Fibroblast of lung (primary cell): ENCODE results near the gene POLK.

Source experiments
- EZH2 ChIP-seq: IDR thresholded peaks from 2 replicates; pipeline ENCODE4 v1.5.1; 2012; ENCODE audit warnings: low read length, control low read depth, mild to moderate bottlenecking; ENCODE audit errors: missing control alignments
- TF ChIP-seq, protein P1 (sequence below), 2 donors: IDR thresholded peaks in 1 of 2; conservative IDR thresholded peaks in 1 of 2; 1 replicate in 1 of 2; 2 replicates in 1 of 2; pipeline ENCODE4 v1.5.1; 2011 to 2012; ENCODE audit warnings: low read length in 2 of 2, control low read depth in 1 of 2, inconsistent platforms in 1 of 2, low read depth in 1 of 2, mild to moderate bottlenecking in 1 of 2

DNA sequence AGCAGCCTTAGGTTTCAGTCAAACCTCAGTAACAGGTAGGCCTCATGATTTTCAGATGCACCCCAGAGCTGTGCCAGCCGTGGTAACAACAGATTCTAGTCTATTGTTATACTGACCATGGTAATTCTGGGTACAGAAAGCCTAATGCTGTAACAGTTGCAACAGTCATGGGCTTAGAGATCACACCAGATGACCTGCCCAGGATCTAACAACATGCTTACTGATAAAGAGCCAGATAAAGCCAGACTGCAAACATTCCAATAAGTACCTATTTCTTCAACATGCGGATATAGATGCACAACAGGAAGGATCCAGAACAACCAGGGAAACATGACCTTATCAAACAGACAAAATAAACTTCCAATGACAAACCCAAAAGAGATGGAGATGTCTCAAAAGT is 43.1 kb upstream of the POLK start:
- TF ChIP-seq, protein P1, sequence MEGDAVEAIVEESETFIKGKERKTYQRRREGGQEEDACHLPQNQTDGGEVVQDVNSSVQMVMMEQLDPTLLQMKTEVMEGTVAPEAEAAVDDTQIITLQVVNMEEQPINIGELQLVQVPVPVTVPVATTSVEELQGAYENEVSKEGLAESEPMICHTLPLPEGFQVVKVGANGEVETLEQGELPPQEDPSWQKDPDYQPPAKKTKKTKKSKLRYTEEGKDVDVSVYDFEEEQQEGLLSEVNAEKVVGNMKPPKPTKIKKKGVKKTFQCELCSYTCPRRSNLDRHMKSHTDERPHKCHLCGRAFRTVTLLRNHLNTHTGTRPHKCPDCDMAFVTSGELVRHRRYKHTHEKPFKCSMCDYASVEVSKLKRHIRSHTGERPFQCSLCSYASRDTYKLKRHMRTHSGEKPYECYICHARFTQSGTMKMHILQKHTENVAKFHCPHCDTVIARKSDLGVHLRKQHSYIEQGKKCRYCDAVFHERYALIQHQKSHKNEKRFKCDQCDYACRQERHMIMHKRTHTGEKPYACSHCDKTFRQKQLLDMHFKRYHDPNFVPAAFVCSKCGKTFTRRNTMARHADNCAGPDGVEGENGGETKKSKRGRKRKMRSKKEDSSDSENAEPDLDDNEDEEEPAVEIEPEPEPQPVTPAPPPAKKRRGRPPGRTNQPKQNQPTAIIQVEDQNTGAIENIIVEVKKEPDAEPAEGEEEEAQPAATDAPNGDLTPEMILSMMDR (conservative IDR thresholded peaks at IDR 0.05 in 1 of 2, IDR thresholded peaks at IDR 0.05 in 1 of 2; ENCODE audit: low read depth in 1 of 2, low read length in 2 of 2) = no peak
- TF ChIP-seq EZH2 = no peak
